ENCODE measurements around the gene C2CD3. TPM values are rescaled to one million over a fixed set of nuclear protein-coding genes. Genes with fewer than 3 reads are reported as not detected.

C2CD3 gene
- total and polyA plus RNA-seq, 10 of the 15 experiments (the other 5 are each of a cell fraction or from before 2014, with no cell fraction given), result 2.3 to 24.0 (median 16.3) TPM

GRCh38 chr11:74138021-74138420 lies 32.8 kb downstream of the C2CD3 start:
- FAIRE-seq (no peak), ATAC-seq (no peak), DNase-seq (ENCODE audit: low read depth, low spot score) (no peak)
- no peak overlapping the region for H2AFZ ChIP-seq (ENCODE audit: control insufficient read depth, low read depth, low read length)
- ChIA-PET CTCF (no interaction called here), POLR2A (no interaction called here), RAD21 (ENCODE audit: unreplicated experiment) (no interaction called here), SMC1A (ENCODE audit: uncharacterized antibody, unreplicated experiment) (no interaction called here)
- intact Hi-C loops (cut with micrococcal nuclease; ENCODE audit: unreplicated experiment), result no loop called here
- in situ Hi-C loops (cut with MboI), result no loop called here
- H3K27me3 ChIP-seq (replicated peaks in 1 of 2; ENCODE audit: control insufficient read depth in 2 of 2, insufficient read depth in 2 of 2, low read length in 1 of 2), result no peaks in the 10 kb centered on the region
- H3K27ac ChIP-seq (ENCODE audit: control insufficient read depth, insufficient read depth), result no peak overlapping the region
- no peak for TF ChIP-seq SMARCA5 (IDR thresholded peaks at IDR 0.05)
- no peak for TF ChIP-seq ZNF207 (IDR thresholded peaks at IDR 0.05; ENCODE audit: borderline replicate concordance)
- no peak for TF ChIP-seq STAT1 (conservative IDR thresholded peaks at IDR 0.05)
- no peak for TF ChIP-seq CBX3 (IDR thresholded peaks at IDR 0.05; ENCODE audit: borderline replicate concordance, low read depth)
- no peak for TF ChIP-seq ZBTB40 (IDR thresholded peaks at IDR 0.05; ENCODE audit: borderline replicate concordance)
- no peak for TF ChIP-seq ZZZ3 (IDR thresholded peaks at IDR 0.05; ENCODE audit: control insufficient read depth, insufficient read length, low read depth)
- TF ChIP-seq CBFB (IDR thresholded peaks at IDR 0.05; ENCODE audit: low read depth), result no peak
- no peak for TF ChIP-seq DPF2 (IDR thresholded peaks at IDR 0.05)
- TF ChIP-seq TCF12 (IDR thresholded peaks at IDR 0.05; ENCODE audit: low read depth, low read length), result no peak
- TF ChIP-seq ZSCAN29 (IDR thresholded peaks at IDR 0.05), result no peak
- TF ChIP-seq NFXL1 (IDR thresholded peaks at IDR 0.05; ENCODE audit: borderline replicate concordance), result no peak
- TF ChIP-seq NKRF (conservative IDR thresholded peaks at IDR 0.05), result no peak
- no peak for TF ChIP-seq MEF2A (IDR thresholded peaks at IDR 0.05; ENCODE audit: insufficient read depth, low read depth, low read length)
- BruUV-seq (replicated peaks), result no TSS peak
- peaks cover 0 to 10% of the 10 kb centered on the region in 2 experiments; a peak in 2 of 4 replicates for H3K36me3 ChIP-seq (ENCODE audit: control insufficient read depth in 2 of 2, insufficient read depth in 2 of 2, low read length in 1 of 2)
- no peak overlapping the region for H3K4me3 ChIP-seq
- H3K9ac ChIP-seq (ENCODE audit: control insufficient read depth, insufficient read depth, low read length), result no peak overlapping the region
- H3K4me1 ChIP-seq (ENCODE audit: control insufficient read depth, insufficient read depth, low read length), result no peaks in the 10 kb centered on the region
- H3K79me2 ChIP-seq (ENCODE audit: control insufficient read depth, insufficient read depth, low read length), result no peaks in the 10 kb centered on the region
- no peaks in the 10 kb centered on the region for H3K9me3 ChIP-seq (replicated peaks; ENCODE audit: control insufficient read depth, insufficient read depth, low read length)
- H3K4me2 ChIP-seq (ENCODE audit: control insufficient read depth, insufficient read depth), result no peak overlapping the region
- WGBS (ENCODE audit: insufficient coverage, insufficient replicate concordance, low lambda C conversion rate, missing lambda C conversion rate), result 92% methylated on average over 2 of the region's 2 CpGs
- no peaks in the 10 kb centered on the region for H4K20me1 ChIP-seq (ENCODE audit: control insufficient read depth, insufficient read depth)
